Heart left ventricle (tissue), 16 donors: ENCODE measurements around the gene TTLL10. TPM values are rescaled to one million over a fixed set of nuclear protein-coding genes. Genes with fewer than 3 reads are reported as not detected.

ENCODE experiments used
- ATAC-seq, 4 donors: fragments of 200-7000 bp; cut with Tn5 transposase; one replicate each; pipeline ENCODE4 v1.9.1; 2020 to 2022; ENCODE audit warnings: moderate library complexity in 4 of 4, mild to moderate bottlenecking in 3 of 4, moderate number of reproducible peaks in 1 of 4
- DNase-seq, 5 donors: peaks; one replicate each; pipeline ENCODE4 v3.0.0-alpha.2; 2020
- H3K27ac ChIP-seq, 12 donors: fragments of 200-600 bp; sonication (generic) in 4 of 12; one replicate each; pipeline versions ENCODE4 v1.5.0 to v1.8.0; 2016 to 2022; ENCODE audit warnings: mild to moderate bottlenecking in 2 of 12
- H3K27me3 ChIP-seq, 9 donors: fragments of 200-600 bp; sonication (generic) in 2 of 9; one replicate each; pipeline versions ENCODE4 v1.5.1 to v1.8.0; 2016 to 2022; ENCODE audit warnings: mild to moderate bottlenecking in 3 of 9
- H3K36me3 ChIP-seq, 9 donors: fragments of 200-600 bp; sonication (generic) in 2 of 9; one replicate each; pipeline versions ENCODE4 v1.5.0 to v1.8.0; 2018 to 2022; ENCODE audit warnings: mild to moderate bottlenecking in 2 of 9
- H3K4me1 ChIP-seq, 12 donors: fragments of 200-600 bp; sonication (generic) in 4 of 12; one replicate each; pipeline versions ENCODE4 v1.5.0 to v1.8.0; 2016 to 2022; ENCODE audit warnings: mild to moderate bottlenecking in 3 of 12
- H3K4me3 ChIP-seq, 12 donors: fragments of 200-600 bp; sonication (generic) in 4 of 12; one replicate each; pipeline versions ENCODE4 v1.5.0 to v1.8.0; 2017 to 2022; ENCODE audit warnings: mild to moderate bottlenecking in 9 of 12, moderate library complexity in 4 of 12
- H3K9me3 ChIP-seq, 12 donors: fragments of 200-600 bp; sonication (generic) in 4 of 12; one replicate each; pipeline versions ENCODE4 v1.5.0 to v1.8.0; 2016 to 2022; ENCODE audit warnings: mild to moderate bottlenecking in 1 of 12
- POLR2A ChIP-seq, 2 donors: fragments of 450-650 bp; IDR thresholded peaks; one replicate each; pipeline ENCODE4 v1.6.1; 2017; ENCODE audit warnings: antibody characterized with exemption in 2 of 2, mild to moderate bottlenecking in 2 of 2, moderate library complexity in 2 of 2
- WGBS, 4 donors: extraction: QIAGEN DNeasy Blood & Tissue Kit in 2 of 4; methylation state at CpG; one replicate each; pipeline versions ENCODE4 v1.1.5 to v1.1.7; 2013 to 2018; 5-methylcytosine and 5-hydroxymethylcytosine counted together
- intact Hi-C, 10 donors: fragments of 100-400 bp; cut with DNase I; formaldehyde crosslinking; loops; one replicate each; pipeline versions ENCODE4 v1.11.1 to v1.14.2; 2022
- polyA plus RNA-seq, 2 donors: library from polyadenylated mRNA; stranded (reverse); fragments of 200-250 nt; gene quantifications; one replicate each; pipeline ENCODE4 v1.2.3, GENCODE V29; 2013
- total RNA-seq, 9 donors: library from RNA; depleted of rRNA in 2 of 9; stranded (reverse); fragments of >200 nt in 2 of 9; fragmentation: NEBNext Ultra II Directional in 3 of 9; extraction: Animal tissue kit (Norgen Biotek cat#: 25700) in 3 of 9; gene quantifications; one replicate each; pipeline versions ENCODE4 v1.1.0 to v1.2.4, GENCODE V29; 2016 to 2023
- TF ChIP-seq, protein P1 (sequence below), 12 donors: fragments of 200-600 bp; sonication (generic) in 4 of 12; IDR thresholded peaks; one replicate each; pipeline versions ENCODE4 v1.5.0 to v1.8.0; 2018 to 2022; ENCODE audit warnings: antibody characterized with exemption in 12 of 12, mild to moderate bottlenecking in 5 of 12
- donor health status: ischemic (EF 13 %, LVEDD 7.1; RV severe dilation, severe dysfunction).
- donor health status: healthy with polysubstance abuse.
- donor health status: DM: no; HTN: yes; CAD: no.
- donor health status: DM: no; HTN: no; CAD: no.
- donor health status: ischemic (EF 25% LVEDD 6.9; RV normal size, moderate dysfunction).
- donor health status: ischemic (EF 25% LVEDD 5.7; RV mildly dilated, moderate dysfunction).
- donor health status: healthy.
- donor health status: DM: yes; HTN: yes; CAD: no.
- donor health status: ischemic (EF 35%, LVEDD 5.7; RV mildly dilated, moderate dysfunction).
- donor health status: nonischemic (EF 11% LVEDD 7.7; RV severe dilation, severe dysfunction).
- donor health status: DM: yes; HTN: yes; CAD: no.
- donor health status: PGD.
- donor health status: ischemic (EF 29% LVEDD 5.4; RV normal size, mild dysfunction).
- donor health status: nonischemic (EF 23%, LVEDD 6.1; RV moderate dilation, normal function).

TTLL10 gene
- total and polyA plus RNA-seq, 11 donors: 0.03 to 0.53 (median 0.21) TPM; not detected in 4

DNA sequence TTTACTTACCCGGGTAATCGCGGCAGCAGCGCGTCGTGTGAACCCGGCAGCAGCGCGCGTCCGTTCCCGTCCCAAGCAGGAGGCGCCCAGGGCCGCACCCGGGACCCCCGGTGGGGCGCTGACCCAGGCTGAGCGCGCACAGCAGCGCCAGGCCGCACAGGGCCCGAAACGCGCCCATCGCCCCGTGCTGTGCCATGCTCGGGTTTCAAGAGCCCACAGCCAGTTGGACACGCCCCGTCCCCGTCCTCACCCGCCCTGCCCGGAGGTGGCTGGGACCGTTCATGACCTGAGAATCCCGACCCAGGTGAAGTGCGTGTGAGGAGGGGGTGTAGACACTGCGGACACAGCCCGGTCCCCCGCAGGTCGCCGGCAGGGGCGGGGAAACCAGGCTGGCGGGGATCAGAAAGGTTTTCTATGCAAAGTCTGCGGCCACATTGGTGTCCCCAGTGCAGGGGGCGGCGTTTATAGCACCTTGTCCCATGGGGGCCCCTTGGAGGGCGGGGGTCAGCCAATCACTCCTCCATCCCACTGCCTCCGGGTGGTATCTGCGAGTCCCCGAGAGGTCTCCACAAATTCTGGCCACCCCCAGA, 32.8 kb downstream of the TTLL10 start, which contains the start of gene TNFRSF18:
Gene TNFRSF18 (minus strand): TSS at position 217 of the 590 bp plus-strand sequence. CDS start 21 bp downstream, at position 196.
- Histone ChIP-seq H3K9me3 (no peaks in the 10 kb centered on the region), H3K4me3 (peak within 1 kb of the TSS in 10 of 12 donors; percentile 11 to 49 (median 32)), H3K4me1 (peaks cover 0 to 36% (median 15%) of the 10 kb centered on the region in 12 donors), H3K27ac (no peak within 1 kb of the TSS), H3K36me3 (no peaks in the 10 kb centered on the region), H3K27me3 (peaks cover 8 to 50% (median 21%) of the 10 kb centered on the region in 9 donors)
- DNase-seq: peak in 4 of 5 donors; percentile 9 to 64 (median 31)
- ATAC-seq: peak in 1 of 4 donors; percentile 20
- intact Hi-C loops: no loop called here
- TF ChIP-seq, protein P1, sequence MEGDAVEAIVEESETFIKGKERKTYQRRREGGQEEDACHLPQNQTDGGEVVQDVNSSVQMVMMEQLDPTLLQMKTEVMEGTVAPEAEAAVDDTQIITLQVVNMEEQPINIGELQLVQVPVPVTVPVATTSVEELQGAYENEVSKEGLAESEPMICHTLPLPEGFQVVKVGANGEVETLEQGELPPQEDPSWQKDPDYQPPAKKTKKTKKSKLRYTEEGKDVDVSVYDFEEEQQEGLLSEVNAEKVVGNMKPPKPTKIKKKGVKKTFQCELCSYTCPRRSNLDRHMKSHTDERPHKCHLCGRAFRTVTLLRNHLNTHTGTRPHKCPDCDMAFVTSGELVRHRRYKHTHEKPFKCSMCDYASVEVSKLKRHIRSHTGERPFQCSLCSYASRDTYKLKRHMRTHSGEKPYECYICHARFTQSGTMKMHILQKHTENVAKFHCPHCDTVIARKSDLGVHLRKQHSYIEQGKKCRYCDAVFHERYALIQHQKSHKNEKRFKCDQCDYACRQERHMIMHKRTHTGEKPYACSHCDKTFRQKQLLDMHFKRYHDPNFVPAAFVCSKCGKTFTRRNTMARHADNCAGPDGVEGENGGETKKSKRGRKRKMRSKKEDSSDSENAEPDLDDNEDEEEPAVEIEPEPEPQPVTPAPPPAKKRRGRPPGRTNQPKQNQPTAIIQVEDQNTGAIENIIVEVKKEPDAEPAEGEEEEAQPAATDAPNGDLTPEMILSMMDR (IDR thresholded peaks at IDR 0.05): no peak
- TF ChIP-seq POLR2A (IDR thresholded peaks at IDR 0.05): no peak
- 1 to 12% (median 6%) methylated on average over 26 to 49 of the region's 49 CpGs for WGBS, 4 donors

DNA sequence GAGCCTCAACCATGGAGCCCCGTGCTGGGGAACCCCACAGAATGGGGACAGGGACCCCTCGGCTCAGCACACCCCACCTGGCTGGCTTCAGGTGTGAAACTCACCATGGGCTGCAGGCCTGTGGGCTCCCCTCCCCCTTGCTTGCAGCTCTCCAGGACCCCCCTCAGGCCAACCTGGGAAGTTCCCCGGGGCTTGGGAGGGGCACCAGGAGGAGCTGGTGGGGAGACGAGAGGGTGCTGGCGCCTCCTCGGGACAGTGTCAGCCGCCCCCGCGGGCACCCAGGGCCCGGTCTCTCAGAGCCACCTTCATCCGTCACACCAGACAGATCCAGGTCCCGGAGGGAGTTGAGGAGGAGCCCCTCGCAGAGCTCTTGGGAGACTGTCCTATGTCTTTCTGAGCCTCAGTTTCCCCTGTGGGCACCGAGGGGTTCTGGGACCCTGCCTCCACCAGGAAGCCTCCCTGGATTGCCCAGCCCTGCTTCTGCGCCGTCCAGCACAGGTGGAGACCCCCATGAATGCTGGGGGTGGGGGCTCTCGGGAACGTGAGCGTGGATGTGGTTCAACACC, 33.4 kb downstream of the TTLL10 start:
- Histone ChIP-seq H3K4me1 (peaks cover 0 to 36% (median 15%) of the 10 kb centered on the region in 12 donors), H3K36me3 (no peaks in the 10 kb centered on the region), H3K27ac (no peak overlapping the region), H3K4me3 (peak overlapping the region in 1 of 12 donors; percentile 49), H3K27me3 (peaks cover 8 to 49% (median 21%) of the 10 kb centered on the region in 9 donors), H3K9me3 (no peaks in the 10 kb centered on the region)
- intact Hi-C loops: no loop called here
- no peak for TF ChIP-seq POLR2A (IDR thresholded peaks at IDR 0.05)
- TF ChIP-seq, protein P1 (IDR thresholded peaks at IDR 0.05): no peak
- 51 to 60% (median 56%) methylated on average over 7 to 19 of the region's 19 CpGs for WGBS, 4 donors
- no peak for ATAC-seq
- DNase-seq: peak in 4 of 5 donors; percentile 5 to 42 (median 21)

DNA sequence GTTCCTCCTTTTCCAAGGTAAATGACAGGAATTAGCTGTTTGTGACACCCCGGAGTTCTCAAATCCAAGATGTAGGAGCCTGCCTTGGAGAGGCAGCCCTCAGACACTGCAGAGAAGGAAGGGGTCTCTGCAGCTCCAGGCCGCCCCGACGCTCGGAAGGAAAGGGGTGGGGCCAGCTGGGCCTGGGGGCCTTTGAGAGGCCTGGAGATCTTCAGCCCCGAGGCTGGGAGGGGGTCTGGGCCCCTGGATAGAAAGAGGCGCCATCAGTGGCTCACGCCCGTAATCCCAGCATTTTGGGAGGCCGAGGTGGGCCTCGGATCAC, 33.9 kb downstream of the TTLL10 start:
- Histone ChIP-seq H3K9me3 (no peaks in the 10 kb centered on the region), H3K27me3 (peaks cover 8 to 49% (median 21%) of the 10 kb centered on the region in 9 donors)

More for the DNA sequence above, 33.9 kb downstream of the TTLL10 start:
- Histone ChIP-seq H3K27ac (no peak overlapping the region), H3K4me1 (peaks cover 0 to 37% (median 15%) of the 10 kb centered on the region in 12 donors), H3K4me3 (no peak overlapping the region), H3K36me3 (no peaks in the 10 kb centered on the region)
- peak in 3 of 5 donors; percentile 4 to 19 (median 10) for DNase-seq
- 55 to 83% (median 60%) methylated on average over 6 to 11 of the region's 11 CpGs for WGBS, 4 donors
- ATAC-seq: no peak
- intact Hi-C loops: no loop called here
- TF ChIP-seq, protein P1 (IDR thresholded peaks at IDR 0.05): no peak
- no peak for TF ChIP-seq POLR2A (IDR thresholded peaks at IDR 0.05)
